Parathyroid adenoma (tissue), 2 donors: ENCODE measurements around the gene INPP5A.

Experiments used
- H2AFZ ChIP-seq: fragments of 300-600 bp; sonication (generic); one replicate; pipeline ENCODE4 v1.7.0; 2017; ENCODE audit warnings: antibody characterized with exemption, mild to moderate bottlenecking
- H3K27ac ChIP-seq: fragments of 300-600 bp; sonication (generic); one replicate; pipeline ENCODE4 v1.7.0; 2017
- H3K27me3 ChIP-seq: fragments of 300-600 bp; sonication (generic); one replicate; pipeline ENCODE4 v1.7.0; 2017; ENCODE audit warnings: low read length; ENCODE audit not compliant: control insufficient read depth, insufficient read depth
- H3K36me3 ChIP-seq: fragments of 300-600 bp; sonication (generic); one replicate; pipeline ENCODE4 v1.7.0; 2017; ENCODE audit warnings: low read length; ENCODE audit not compliant: control insufficient read depth, insufficient read depth
- H3K4me1 ChIP-seq: fragments of 300-600 bp; sonication (generic); one replicate; pipeline ENCODE4 v1.7.0; 2017; ENCODE audit warnings: control low read depth
- H3K4me2 ChIP-seq: fragments of 300-600 bp; sonication (generic); one replicate; pipeline ENCODE4 v1.7.0; 2017; ENCODE audit warnings: low read length
- H3K4me3 ChIP-seq: fragments of 300-600 bp; sonication (generic); one replicate; pipeline ENCODE4 v1.7.0; 2017; ENCODE audit warnings: low read depth, low read length
- H3K79me2 ChIP-seq: fragments of 300-600 bp; sonication (generic); one replicate; pipeline ENCODE4 v1.7.0; 2017; ENCODE audit warnings: control low read depth
- H3K9ac ChIP-seq: fragments of 300-600 bp; sonication (generic); one replicate; pipeline ENCODE4 v1.7.0; 2017; ENCODE audit warnings: mild to moderate bottlenecking
- H3K9me3 ChIP-seq: fragments of 300-600 bp; sonication (generic); one replicate; pipeline ENCODE4 v1.7.0; 2017; ENCODE audit warnings: low read length; ENCODE audit not compliant: control insufficient read depth
- TF ChIP-seq, protein P1 (sequence below): fragments of 300-600 bp; sonication (generic); IDR thresholded peaks from one replicate; pipeline ENCODE4 v1.7.0; 2017; ENCODE audit warnings: antibody characterized with exemption, mild to moderate bottlenecking
- donor health status: primary hyperparathyroidism.

The INPP5A gene

DNA sequence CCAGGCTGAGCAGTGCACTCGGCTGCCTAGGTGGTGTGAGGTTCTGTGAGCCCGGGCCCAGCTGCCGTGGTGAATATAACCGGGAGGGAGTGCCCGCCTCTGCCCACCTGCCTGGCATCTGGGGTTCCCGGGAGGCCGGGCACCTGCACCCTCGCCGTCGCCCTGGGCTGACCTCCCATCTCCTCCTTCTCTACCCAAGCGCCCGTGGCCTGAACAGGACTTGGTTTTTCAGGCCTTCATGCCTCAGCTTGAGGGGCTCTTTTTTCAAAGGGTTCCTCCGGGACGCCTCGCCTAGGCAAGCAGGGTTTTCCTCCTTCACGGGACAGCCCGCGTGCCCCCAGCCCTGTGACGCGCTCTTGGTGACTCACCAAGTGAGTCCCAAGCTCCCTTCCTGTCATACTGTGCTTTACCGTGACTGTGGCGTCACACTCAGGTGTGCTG, 9.9 kb downstream of the INPP5A start:
- Histone ChIP-seq H3K27ac (no peak overlapping the region), H2AFZ (no peak overlapping the region), H3K9me3 (no peaks in the 10 kb centered on the region), H3K36me3 (no peaks in the 10 kb centered on the region), H3K79me2 (peaks cover 95% of the 10 kb centered on the region), H3K27me3 (no peaks in the 10 kb centered on the region), H3K9ac (no peak overlapping the region), H3K4me3 (no peak overlapping the region), H3K4me2 (no peak overlapping the region), H3K4me1 (peaks cover 7% of the 10 kb centered on the region)
- TF ChIP-seq, protein P1, sequence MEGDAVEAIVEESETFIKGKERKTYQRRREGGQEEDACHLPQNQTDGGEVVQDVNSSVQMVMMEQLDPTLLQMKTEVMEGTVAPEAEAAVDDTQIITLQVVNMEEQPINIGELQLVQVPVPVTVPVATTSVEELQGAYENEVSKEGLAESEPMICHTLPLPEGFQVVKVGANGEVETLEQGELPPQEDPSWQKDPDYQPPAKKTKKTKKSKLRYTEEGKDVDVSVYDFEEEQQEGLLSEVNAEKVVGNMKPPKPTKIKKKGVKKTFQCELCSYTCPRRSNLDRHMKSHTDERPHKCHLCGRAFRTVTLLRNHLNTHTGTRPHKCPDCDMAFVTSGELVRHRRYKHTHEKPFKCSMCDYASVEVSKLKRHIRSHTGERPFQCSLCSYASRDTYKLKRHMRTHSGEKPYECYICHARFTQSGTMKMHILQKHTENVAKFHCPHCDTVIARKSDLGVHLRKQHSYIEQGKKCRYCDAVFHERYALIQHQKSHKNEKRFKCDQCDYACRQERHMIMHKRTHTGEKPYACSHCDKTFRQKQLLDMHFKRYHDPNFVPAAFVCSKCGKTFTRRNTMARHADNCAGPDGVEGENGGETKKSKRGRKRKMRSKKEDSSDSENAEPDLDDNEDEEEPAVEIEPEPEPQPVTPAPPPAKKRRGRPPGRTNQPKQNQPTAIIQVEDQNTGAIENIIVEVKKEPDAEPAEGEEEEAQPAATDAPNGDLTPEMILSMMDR: no peak

DNA sequence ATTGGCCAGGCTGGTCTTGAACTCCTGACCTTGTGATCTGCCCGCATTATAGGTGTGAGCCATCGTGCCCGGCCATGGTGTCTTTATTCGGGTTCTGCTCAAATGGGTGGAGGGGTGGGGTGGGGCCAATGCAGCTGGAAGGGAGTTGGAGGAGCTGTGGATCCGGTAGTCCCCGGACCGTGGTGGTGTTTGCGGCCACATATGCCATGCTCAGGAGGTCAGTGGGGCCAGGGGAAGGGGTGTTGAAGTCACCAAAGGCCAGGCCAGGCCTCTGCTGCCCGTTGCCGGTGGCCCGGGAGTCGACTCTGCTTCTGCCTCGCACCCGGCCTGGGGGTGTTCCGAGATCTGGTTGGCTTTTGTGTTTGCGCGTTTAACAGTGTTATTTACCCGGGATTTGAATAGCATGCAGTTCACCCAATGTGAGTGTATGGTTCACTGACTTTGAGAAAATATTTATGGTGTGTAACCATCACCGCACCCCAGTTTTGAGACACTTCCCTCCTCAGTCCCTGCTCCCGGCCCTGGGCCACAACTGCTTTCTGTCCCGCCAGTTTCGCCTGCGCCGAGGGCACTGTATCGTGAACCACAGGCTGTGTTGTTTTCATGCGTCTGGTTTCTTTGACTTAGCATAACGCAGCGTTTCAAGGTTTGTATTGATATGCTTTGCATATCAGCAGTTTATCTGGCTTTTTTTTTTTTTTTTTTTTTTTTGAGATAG, 10.7 kb downstream of the INPP5A start:
- H3K4me3 ChIP-seq: no peak overlapping the region
- no peaks in the 10 kb centered on the region for H3K36me3 ChIP-seq
- H3K79me2 ChIP-seq: peaks cover 93% of the 10 kb centered on the region
- H3K4me2 ChIP-seq: no peak overlapping the region
- TF ChIP-seq, protein P1: no peak
- no peaks in the 10 kb centered on the region for H3K9me3 ChIP-seq
- H2AFZ ChIP-seq: no peak overlapping the region
- no peak overlapping the region for H3K27ac ChIP-seq
- no peaks in the 10 kb centered on the region for H3K27me3 ChIP-seq
- no peak overlapping the region for H3K9ac ChIP-seq
- H3K4me1 ChIP-seq: peaks cover 7% of the 10 kb centered on the region

DNA sequence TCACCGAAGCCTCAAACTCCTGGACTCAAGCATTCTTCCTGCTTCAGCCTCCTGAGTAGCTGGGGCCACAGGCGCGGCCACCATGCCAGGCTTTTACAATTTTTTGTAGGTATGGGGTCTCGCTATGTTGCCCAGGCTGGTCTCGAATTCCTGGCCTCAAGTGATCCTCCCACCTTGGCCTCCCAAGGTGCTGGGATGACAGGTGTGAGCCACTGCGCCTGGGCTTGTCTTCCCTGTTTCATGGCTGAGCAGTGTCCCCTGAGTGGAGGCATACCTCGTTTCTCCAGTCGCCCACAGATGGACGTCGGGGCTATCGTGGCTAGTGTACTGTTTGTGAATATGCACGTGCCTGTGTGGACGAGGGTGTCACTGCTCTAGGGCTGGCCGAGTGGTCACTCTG, 11.3 kb downstream of the INPP5A start:
- H3K27me3 ChIP-seq: no peaks in the 10 kb centered on the region
- H3K27ac ChIP-seq: no peak overlapping the region
- H3K36me3 ChIP-seq: no peaks in the 10 kb centered on the region
- no peak overlapping the region for H3K4me3 ChIP-seq
- peaks cover 7% of the 10 kb centered on the region for H3K4me1 ChIP-seq
- peaks cover 93% of the 10 kb centered on the region for H3K79me2 ChIP-seq
- TF ChIP-seq, protein P1: no peak
- no peaks in the 10 kb centered on the region for H3K9me3 ChIP-seq
- H3K4me2 ChIP-seq: no peak overlapping the region
- H2AFZ ChIP-seq: no peak overlapping the region
- H3K9ac ChIP-seq: no peak overlapping the region

DNA sequence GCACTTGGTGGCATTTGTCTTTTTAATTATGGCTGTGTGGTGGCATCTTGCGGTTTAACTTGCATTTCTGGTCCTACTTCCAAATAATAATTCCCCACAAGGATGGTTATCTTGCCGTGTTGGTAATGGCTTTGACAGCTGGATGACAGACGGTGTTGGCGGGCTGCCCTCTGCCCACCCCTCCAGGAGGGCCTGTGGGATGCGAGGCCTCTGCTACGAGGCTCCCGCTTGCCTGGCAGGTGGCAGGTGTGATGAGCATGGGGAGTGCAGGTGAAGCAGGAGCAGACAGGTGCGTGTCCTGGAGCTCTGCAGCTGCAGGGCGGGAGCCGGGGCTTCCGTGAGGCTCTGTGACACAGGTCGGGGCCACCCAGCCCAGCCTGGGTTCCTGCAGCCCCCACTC, 11.8 kb downstream of the INPP5A start:
- Histone ChIP-seq H2AFZ (no peak overlapping the region), H3K9ac (no peak overlapping the region), H3K4me2 (no peak overlapping the region), H3K27me3 (no peaks in the 10 kb centered on the region), H3K4me3 (no peak overlapping the region), H3K27ac (no peak overlapping the region), H3K36me3 (no peaks in the 10 kb centered on the region), H3K9me3 (no peaks in the 10 kb centered on the region), H3K79me2 (peaks cover 93% of the 10 kb centered on the region), H3K4me1 (peaks cover 7% of the 10 kb centered on the region)
- TF ChIP-seq, protein P1: no peak
